Iris pigment epithelial cell (primary cell): ENCODE results near the gene SMIM35.

Experiments
- DNase-seq: peaks from one replicate; pipeline ENCODE4 v3.0.0-alpha.2; 2011; ENCODE audit warnings: low read depth

SMIM35 gene

GRCh38 chr11:118086913-118087768 is at the start of gene SMIM35:
TSS of gene SMIM35 (minus strand) at chr11:118086963. CDS start at chr11:118086757, 206 bp downstream.
- DNase-seq: no peak

GRCh38 chr11:118136341-118136740 is 49.6 kb upstream of the SMIM35 start:
- DNase-seq: no peak

GRCh38 chr11:118135796-118136165 is 49.0 kb upstream of the SMIM35 start:
- no peak for DNase-seq

- no peak for DNase-seq
Observed at GRCh38 chr11:118135051-118135795, 48.5 kb upstream of the SMIM35 start.

- DNase-seq: no peak
Observed at GRCh38 chr11:118133816-118134215, 47.1 kb upstream of the SMIM35 start.

GRCh38 chr11:118132385-118133151 is 45.8 kb upstream of the SMIM35 start:
- DNase-seq: no peak

- DNase-seq: no peak
Observed at GRCh38 chr11:118129471-118130172, 42.9 kb upstream of the SMIM35 start.

- no peak for DNase-seq
Observed at GRCh38 chr11:118128721-118129470, 42.1 kb upstream of the SMIM35 start.

GRCh38 chr11:118128310-118128709 is 41.5 kb upstream of the SMIM35 start:
- DNase-seq: no peak

- no peak for DNase-seq
Observed at GRCh38 chr11:118126082-118126838, 39.5 kb upstream of the SMIM35 start.

- no peak for DNase-seq
Observed at GRCh38 chr11:118124929-118125535, 38.3 kb upstream of the SMIM35 start.

- DNase-seq: no peak
Observed at GRCh38 chr11:118120793-118121192, 34.0 kb upstream of the SMIM35 start.

GRCh38 chr11:118117790-118118601 is 31.2 kb upstream of the SMIM35 start:
- no peak for DNase-seq

- no peak for DNase-seq
Observed at GRCh38 chr11:118115048-118115447, 28.3 kb upstream of the SMIM35 start.

GRCh38 chr11:118114266-118114665 is 27.5 kb upstream of the SMIM35 start:
- DNase-seq: no peak

- DNase-seq: no peak
Observed at GRCh38 chr11:118112711-118113430, 26.1 kb upstream of the SMIM35 start.

GRCh38 chr11:118111744-118112035 is 24.9 kb upstream of the SMIM35 start:
- no peak for DNase-seq

- no peak for DNase-seq
Observed at GRCh38 chr11:118111019-118111743, 24.4 kb upstream of the SMIM35 start.
